UCSD-AML1 (cell line): ENCODE results near the gene FXYD5.

Experiments
- DNase-seq: peaks from one replicate; lab custom pipeline; 2025; ENCODE audit not compliant: unreplicated experiment; lab: John Stamatoyannopoulos, UW

The FXYD5 gene

GRCh38 chr19:35211545-35212230, 57.2 kb downstream of the FXYD5 start:
- peak; percentile 74 for DNase-seq

GRCh38 chr19:35212241-35212640, 57.7 kb downstream of the FXYD5 start:
- DNase-seq, result no peak

GRCh38 chr19:35213663-35214632, 59.4 kb downstream of the FXYD5 start:
- peak; percentile 50 for DNase-seq

GRCh38 chr19:35214766-35215422, 60.4 kb downstream of the FXYD5 start:
- DNase-seq, result no peak

- DNase-seq, result no peak
Observed at GRCh38 chr19:35216016-35216832, 61.7 kb downstream of the FXYD5 start.

- DNase-seq, result no peak
Observed at GRCh38 chr19:35216833-35217648, 62.5 kb downstream of the FXYD5 start.

GRCh38 chr19:35217649-35217990, 63.1 kb downstream of the FXYD5 start:
- DNase-seq, result no peak

GRCh38 chr19:35219008-35219407, 64.5 kb downstream of the FXYD5 start:
- no peak for DNase-seq
